ENCODE measurements around the gene KCNB1.

DNA sequence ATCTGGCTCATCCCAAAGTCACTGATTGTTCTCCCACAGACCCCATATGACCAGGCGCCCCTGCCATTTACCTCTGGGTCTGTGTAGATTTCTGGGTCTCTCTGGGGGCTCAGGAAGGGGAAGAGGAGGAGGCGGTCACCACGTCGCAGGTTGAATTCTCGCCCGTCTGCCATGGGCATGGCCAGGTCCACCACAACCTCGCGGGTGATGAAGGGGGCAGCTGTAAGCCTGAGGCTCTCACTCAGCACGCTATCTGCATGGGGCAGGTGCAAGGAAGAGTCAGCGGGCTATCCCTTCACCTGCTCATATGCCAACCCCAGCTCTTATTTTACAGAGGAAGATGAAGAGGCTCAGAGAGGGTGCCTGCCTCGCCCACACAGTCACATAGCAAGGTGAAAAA, 30.5 kb upstream of the KCNB1 start:
- no peak for TF ChIP-seq POLR2A (IDR thresholded peaks at IDR 0.05)
- no peak for TF ChIP-seq POLR2AphosphoS5 (IDR thresholded peaks at IDR 0.05; ENCODE audit: insufficient read depth in 1 of 2, low read depth in 1 of 2)
- TF ChIP-seq, protein P1, sequence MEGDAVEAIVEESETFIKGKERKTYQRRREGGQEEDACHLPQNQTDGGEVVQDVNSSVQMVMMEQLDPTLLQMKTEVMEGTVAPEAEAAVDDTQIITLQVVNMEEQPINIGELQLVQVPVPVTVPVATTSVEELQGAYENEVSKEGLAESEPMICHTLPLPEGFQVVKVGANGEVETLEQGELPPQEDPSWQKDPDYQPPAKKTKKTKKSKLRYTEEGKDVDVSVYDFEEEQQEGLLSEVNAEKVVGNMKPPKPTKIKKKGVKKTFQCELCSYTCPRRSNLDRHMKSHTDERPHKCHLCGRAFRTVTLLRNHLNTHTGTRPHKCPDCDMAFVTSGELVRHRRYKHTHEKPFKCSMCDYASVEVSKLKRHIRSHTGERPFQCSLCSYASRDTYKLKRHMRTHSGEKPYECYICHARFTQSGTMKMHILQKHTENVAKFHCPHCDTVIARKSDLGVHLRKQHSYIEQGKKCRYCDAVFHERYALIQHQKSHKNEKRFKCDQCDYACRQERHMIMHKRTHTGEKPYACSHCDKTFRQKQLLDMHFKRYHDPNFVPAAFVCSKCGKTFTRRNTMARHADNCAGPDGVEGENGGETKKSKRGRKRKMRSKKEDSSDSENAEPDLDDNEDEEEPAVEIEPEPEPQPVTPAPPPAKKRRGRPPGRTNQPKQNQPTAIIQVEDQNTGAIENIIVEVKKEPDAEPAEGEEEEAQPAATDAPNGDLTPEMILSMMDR (IDR thresholded peaks at IDR 0.05) = no peak
